Measurements from ENCODE around the gene MAST4. TPM values are rescaled to one million over a fixed set of nuclear protein-coding genes. Genes with fewer than 3 reads are reported as not detected.
"Not testable (repeated sequence)": the region's sequence is repeated elsewhere in the genome, so short reads cannot be mapped to it uniquely, and the experiment has no call there.

Gene MAST4
- polyA plus RNA-seq, 1 donor from 2014 or later: 11.8 TPM

- H3K27ac Mint-ChIP-seq: no peak overlapping the region
- no peak overlapping the region for H3K4me3 Mint-ChIP-seq
- no peaks in the 10 kb centered on the region for H3K36me3 Mint-ChIP-seq
- H3K9me3 Mint-ChIP-seq: no peaks in the 10 kb centered on the region
- H3K4me1 Mint-ChIP-seq: peaks cover 10 to 30% (median 12%) of the 10 kb centered on the region in 3 donors
- H3K27me3 Mint-ChIP-seq: no peaks in the 10 kb centered on the region
These were observed 564.8 kb downstream of the MAST4 start for GRCh38 chr5:67160985-67161384.

- Mint-ChIP-seq H3K4me3 (no peak overlapping the region), H3K36me3 (no peaks in the 10 kb centered on the region), H3K27me3 (no peaks in the 10 kb centered on the region), H3K9me3 (no peaks in the 10 kb centered on the region), H3K27ac (peak overlapping the region in 1 of 3 donors; percentile 29), H3K4me1 (peaks cover 10 to 32% (median 15%) of the 10 kb centered on the region in 3 donors)
These were observed 565.6 kb downstream of the MAST4 start for GRCh38 chr5:67161767-67162166.

- Mint-ChIP-seq H3K27ac (peak overlapping the region; percentile 25 to 67 (median 47)), H3K4me1 (peaks cover 17 to 32% (median 17%) of the 10 kb centered on the region in 3 donors), H3K9me3 (no peaks in the 10 kb centered on the region), H3K4me3 (peak overlapping the region in 2 of 4 donors; percentile 25 to 47), H3K36me3 (peaks cover 3% of the 10 kb centered on the region), H3K27me3 (no peaks in the 10 kb centered on the region)
These were observed 567.1 kb downstream of the MAST4 start for GRCh38 chr5:67163231-67163756.

- peaks cover 3% of the 10 kb centered on the region for H3K36me3 Mint-ChIP-seq
- H3K4me1 Mint-ChIP-seq: peaks cover 18 to 37% (median 18%) of the 10 kb centered on the region in 3 donors
- peak overlapping the region in 2 of 4 donors; percentile 25 to 77 for H3K4me3 Mint-ChIP-seq
- no peaks in the 10 kb centered on the region for H3K27me3 Mint-ChIP-seq
- peak overlapping the region in 1 of 3 donors; percentile 39 for H3K27ac Mint-ChIP-seq
- H3K9me3 Mint-ChIP-seq: no peaks in the 10 kb centered on the region
These were observed 567.8 kb downstream of the MAST4 start for GRCh38 chr5:67163863-67164595.

GRCh38 chr5:67164856-67165525 is 568.8 kb downstream of the MAST4 start:
- Mint-ChIP-seq H3K27me3 (no peaks in the 10 kb centered on the region), H3K4me3 (peak overlapping the region in 2 of 4 donors; percentile 48 to 77), H3K4me1 (peaks cover 18 to 37% (median 18%) of the 10 kb centered on the region in 3 donors), H3K36me3 (peaks cover 3% of the 10 kb centered on the region), H3K9me3 (no peaks in the 10 kb centered on the region), H3K27ac (peak overlapping the region in 2 of 3 donors; percentile 39 to 95)

GRCh38 chr5:67165526-67166459 is 569.6 kb downstream of the MAST4 start:
- peaks cover 3% of the 10 kb centered on the region for H3K36me3 Mint-ChIP-seq
- no peaks in the 10 kb centered on the region for H3K27me3 Mint-ChIP-seq
- no peaks in the 10 kb centered on the region for H3K9me3 Mint-ChIP-seq
- H3K27ac Mint-ChIP-seq: peak overlapping the region; percentile 82 to 96 (median 95)
- H3K4me1 Mint-ChIP-seq: peaks cover 18 to 33% (median 18%) of the 10 kb centered on the region in 3 donors
- H3K4me3 Mint-ChIP-seq: peak overlapping the region; percentile 79 to 97 (median 88)

GRCh38 chr5:67166460-67167285 is 570.5 kb downstream of the MAST4 start:
- Mint-ChIP-seq H3K27me3 (no peaks in the 10 kb centered on the region), H3K4me3 (peak overlapping the region; percentile 79 to 97 (median 88)), H3K36me3 (peaks cover 3% of the 10 kb centered on the region), H3K27ac (peak overlapping the region; percentile 82 to 96 (median 95)), H3K4me1 (peaks cover 16 to 24% (median 18%) of the 10 kb centered on the region in 3 donors), H3K9me3 (no peaks in the 10 kb centered on the region)

- peak overlapping the region in 2 of 4 donors; percentile 1 to 38 for H3K4me3 Mint-ChIP-seq
- H3K4me1 Mint-ChIP-seq: peaks cover 16 to 18% (median 17%) of the 10 kb centered on the region in 3 donors
- peaks cover 3% of the 10 kb centered on the region for H3K36me3 Mint-ChIP-seq
- H3K27ac Mint-ChIP-seq: peak overlapping the region in 2 of 3 donors; percentile 6 to 81
- no peaks in the 10 kb centered on the region for H3K27me3 Mint-ChIP-seq
- no peaks in the 10 kb centered on the region for H3K9me3 Mint-ChIP-seq
These were observed 571.9 kb downstream of the MAST4 start for GRCh38 chr5:67168069-67168468.

GRCh38 chr5:67170767-67171166 is 574.6 kb downstream of the MAST4 start:
- peaks cover 15 to 23% (median 22%) of the 10 kb centered on the region in 3 donors for H3K4me1 Mint-ChIP-seq
- H3K4me3 Mint-ChIP-seq: no peak overlapping the region
- peaks cover 10% of the 10 kb centered on the region for H3K36me3 Mint-ChIP-seq
- peaks cover 0 to 5% (median 5%) of the 10 kb centered on the region in 3 donors for H3K9me3 Mint-ChIP-seq
- H3K27me3 Mint-ChIP-seq: no peaks in the 10 kb centered on the region
- no peak overlapping the region for H3K27ac Mint-ChIP-seq

GRCh38 chr5:67173351-67173750 is 577.2 kb downstream of the MAST4 start:
- H3K4me3 Mint-ChIP-seq, H3K27me3 Mint-ChIP-seq, H3K27ac Mint-ChIP-seq: not testable (repeated sequence)
- Mint-ChIP-seq H3K36me3 (peaks cover 16% of the 10 kb centered on the region), H3K9me3 (peaks cover 6 to 24% (median 23%) of the 10 kb centered on the region in 3 donors), H3K4me1 (peaks cover 7 to 20% (median 18%) of the 10 kb centered on the region in 3 donors)

GRCh38 chr5:67173959-67174358 is 577.8 kb downstream of the MAST4 start:
- H3K27ac Mint-ChIP-seq: no peak overlapping the region
- H3K4me3 Mint-ChIP-seq: peak overlapping the region in 1 of 4 donors; percentile 63
- H3K9me3 Mint-ChIP-seq: peaks cover 6 to 26% (median 24%) of the 10 kb centered on the region in 3 donors

GRCh38 chr5:67176936-67177335 is 580.7 kb downstream of the MAST4 start:
- peaks cover 8 to 26% (median 24%) of the 10 kb centered on the region in 3 donors for H3K9me3 Mint-ChIP-seq
- no peaks in the 10 kb centered on the region for H3K27me3 Mint-ChIP-seq
- H3K36me3 Mint-ChIP-seq: peaks cover 24% of the 10 kb centered on the region
- H3K27ac Mint-ChIP-seq: peak overlapping the region; percentile 43 to 87 (median 69)
- H3K4me3 Mint-ChIP-seq: peak overlapping the region in 1 of 4 donors; percentile 77
- H3K4me1 Mint-ChIP-seq: peaks cover 28 to 40% (median 31%) of the 10 kb centered on the region in 3 donors

More at GRCh38 chr5:67173959-67174358, 577.8 kb downstream of the MAST4 start:
- peaks cover 10 to 21% (median 20%) of the 10 kb centered on the region in 3 donors for H3K4me1 Mint-ChIP-seq
- no peaks in the 10 kb centered on the region for H3K27me3 Mint-ChIP-seq
- H3K36me3 Mint-ChIP-seq: peaks cover 20% of the 10 kb centered on the region

GRCh38 chr5:67178085-67178484 is 581.9 kb downstream of the MAST4 start:
- H3K4me3 Mint-ChIP-seq: peak overlapping the region in 1 of 4 donors; percentile 55
- H3K36me3 Mint-ChIP-seq: peaks cover 26% of the 10 kb centered on the region
- H3K27ac Mint-ChIP-seq: peak overlapping the region in 1 of 3 donors; percentile 3
- peaks cover 37 to 44% (median 37%) of the 10 kb centered on the region in 3 donors for H3K4me1 Mint-ChIP-seq
- H3K9me3 Mint-ChIP-seq: peaks cover 8 to 29% (median 26%) of the 10 kb centered on the region in 3 donors
- H3K27me3 Mint-ChIP-seq: no peaks in the 10 kb centered on the region

Data from IgD-negative memory B cell (primary cell).